ENCODE data around the gene ANG.
"Not testable (repeated sequence)": the region's sequence is repeated elsewhere in the genome, so short reads cannot be mapped to it uniquely, and the experiment has no call there.

Gene ANG

GRCh38 chr14:20688167-20688839 lies at the start of gene ANG:
Gene ANG (plus strand): TSS chr14:20688764. CDS start chr14:20693565, 4,801 bp downstream.
- TF ChIP-seq, protein P1, sequence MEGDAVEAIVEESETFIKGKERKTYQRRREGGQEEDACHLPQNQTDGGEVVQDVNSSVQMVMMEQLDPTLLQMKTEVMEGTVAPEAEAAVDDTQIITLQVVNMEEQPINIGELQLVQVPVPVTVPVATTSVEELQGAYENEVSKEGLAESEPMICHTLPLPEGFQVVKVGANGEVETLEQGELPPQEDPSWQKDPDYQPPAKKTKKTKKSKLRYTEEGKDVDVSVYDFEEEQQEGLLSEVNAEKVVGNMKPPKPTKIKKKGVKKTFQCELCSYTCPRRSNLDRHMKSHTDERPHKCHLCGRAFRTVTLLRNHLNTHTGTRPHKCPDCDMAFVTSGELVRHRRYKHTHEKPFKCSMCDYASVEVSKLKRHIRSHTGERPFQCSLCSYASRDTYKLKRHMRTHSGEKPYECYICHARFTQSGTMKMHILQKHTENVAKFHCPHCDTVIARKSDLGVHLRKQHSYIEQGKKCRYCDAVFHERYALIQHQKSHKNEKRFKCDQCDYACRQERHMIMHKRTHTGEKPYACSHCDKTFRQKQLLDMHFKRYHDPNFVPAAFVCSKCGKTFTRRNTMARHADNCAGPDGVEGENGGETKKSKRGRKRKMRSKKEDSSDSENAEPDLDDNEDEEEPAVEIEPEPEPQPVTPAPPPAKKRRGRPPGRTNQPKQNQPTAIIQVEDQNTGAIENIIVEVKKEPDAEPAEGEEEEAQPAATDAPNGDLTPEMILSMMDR (IDR thresholded peaks at IDR 0.05; ENCODE audit: insufficient read depth, missing control alignments): no peak
- no peak for DNase-seq (ENCODE audit: insufficient read length, low spot score)
- no peak for FAIRE-seq

DNA sequence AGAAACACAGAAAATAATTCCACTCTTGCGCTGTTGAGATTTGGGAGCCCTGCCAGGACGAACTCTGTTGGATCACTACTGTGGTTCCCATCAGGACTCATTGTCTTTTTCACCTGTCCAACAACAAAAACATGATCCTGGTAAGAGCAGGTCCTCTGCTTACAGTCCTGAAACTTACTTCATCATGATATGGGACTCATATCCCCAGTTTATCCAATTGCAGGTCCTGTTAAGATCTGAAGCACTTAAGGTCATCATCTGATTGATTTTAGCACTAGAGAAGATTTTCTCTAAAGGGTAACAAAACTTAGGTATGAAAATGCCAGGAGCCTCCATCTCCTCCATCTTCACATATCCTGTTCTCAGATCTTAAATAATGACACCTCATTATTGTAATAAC lies 47.0 kb upstream of the ANG start, which contains the start of gene OR6S1:
Gene OR6S1 (minus strand): TSS at position 101 of the 400 bp plus-strand sequence. CDS start 0 bp downstream, at position 101.
- TF ChIP-seq, protein P1 (IDR thresholded peaks at IDR 0.05; ENCODE audit: insufficient read depth, missing control alignments): no peak
- DNase-seq (ENCODE audit: insufficient read length, low spot score): no peak
- FAIRE-seq: no peak

DNA sequence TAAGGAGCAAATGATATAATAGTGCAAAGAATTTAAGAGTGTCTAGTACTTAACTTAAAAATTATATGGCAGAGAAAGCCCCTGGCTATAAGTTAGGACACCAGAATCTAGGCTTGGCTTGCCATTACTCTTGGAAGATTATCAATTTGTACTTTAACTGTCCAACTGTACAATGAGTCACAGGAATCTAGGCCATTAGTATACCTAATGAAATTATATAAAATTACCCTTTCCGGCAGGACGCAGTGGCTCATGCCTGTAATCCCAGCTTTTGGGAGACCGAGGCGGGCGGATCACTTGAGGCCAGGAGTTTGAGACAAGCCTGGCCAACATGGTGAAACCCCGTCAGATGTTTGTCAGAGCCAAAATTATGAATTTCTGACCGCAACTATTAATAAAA lies 46.4 kb upstream of the ANG start:
- TF ChIP-seq, protein P1 (IDR thresholded peaks at IDR 0.05; ENCODE audit: insufficient read depth, missing control alignments): no peak
- FAIRE-seq (no peak), DNase-seq (ENCODE audit: insufficient read length, low spot score) (no peak)

DNA sequence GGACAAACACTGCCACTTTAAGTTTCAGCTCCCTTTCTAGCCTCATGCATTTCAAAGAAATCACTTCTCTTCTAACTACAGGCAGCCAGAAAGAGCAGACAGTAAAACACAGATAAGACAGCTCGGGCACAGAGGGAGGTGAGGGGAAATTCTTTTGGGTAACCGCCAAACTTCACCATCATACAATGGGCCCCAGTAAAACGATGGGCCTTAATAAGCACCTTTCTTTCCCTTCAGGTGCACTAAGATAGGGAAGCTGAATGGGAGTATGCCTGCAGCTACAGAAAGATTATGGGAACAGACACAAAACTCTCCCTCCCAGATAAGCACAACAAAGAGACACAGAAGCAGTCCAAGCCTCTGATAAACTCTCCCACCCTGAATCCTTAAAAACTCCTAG lies 45.8 kb upstream of the ANG start:
- not testable (repeated sequence) for FAIRE-seq; DNase-seq (ENCODE audit: insufficient read length, low spot score)

- DNase-seq (ENCODE audit: insufficient read length, low spot score) (no peak), FAIRE-seq (no peak)
- TF ChIP-seq, protein P1 (IDR thresholded peaks at IDR 0.05; ENCODE audit: insufficient read depth, missing control alignments): no peak
These were observed 44.0 kb upstream of the ANG start for GRCh38 chr14:20644520-20644919.

DNA sequence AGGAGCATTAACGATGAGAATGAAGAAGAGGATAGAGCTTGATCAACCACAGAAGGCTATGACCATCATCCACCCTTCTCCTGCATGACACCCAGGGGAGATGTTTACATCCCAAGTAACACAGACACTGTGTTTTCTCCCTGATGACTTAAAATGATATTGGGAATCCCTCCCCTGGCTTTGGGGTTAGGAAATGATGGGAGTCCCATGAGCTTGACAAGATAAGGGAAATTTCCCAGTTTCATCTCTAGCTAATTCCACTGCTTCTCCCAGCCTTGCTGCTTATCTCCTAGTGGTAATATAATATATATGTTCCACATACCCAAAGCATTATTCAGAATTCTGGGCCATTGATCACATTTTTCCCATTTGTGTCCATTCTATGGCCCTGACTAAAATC lies 43.1 kb upstream of the ANG start:
- FAIRE-seq (no peak), DNase-seq (ENCODE audit: insufficient read length, low spot score) (no peak)
- TF ChIP-seq, protein P1 (IDR thresholded peaks at IDR 0.05; ENCODE audit: insufficient read depth, missing control alignments): no peak

GRCh38 chr14:20652996-20653975 lies 35.3 kb upstream of the ANG start:
- TF ChIP-seq, protein P1 (IDR thresholded peaks at IDR 0.05; ENCODE audit: insufficient read depth, missing control alignments): no peak
- FAIRE-seq (no peak), DNase-seq (ENCODE audit: insufficient read length, low spot score) (no peak)

Measured in D721Med (cell line).